ENCODE results near the gene TASL.

GRCh38 chrX:30538271-30538670 lies 39.3 kb downstream of the TASL start:
- TF ChIP-seq CTCF (IDR thresholded peaks at IDR 0.05; ENCODE audit: control extremely low read depth in 1 of 3, insufficient read depth in 1 of 3, low read depth in 1 of 3, low read length in 3 of 3) = no peak
- no peak for TF ChIP-seq KDM4A (IDR thresholded peaks at IDR 0.05; ENCODE audit: low read depth, low read length, severe bottlenecking)
- no peak for TF ChIP-seq CEBPB (IDR thresholded peaks at IDR 0.05; ENCODE audit: low read depth, low read length)
- TF ChIP-seq TAF1 (IDR thresholded peaks at IDR 0.05; ENCODE audit: low read depth, low read length) = no peak
- TF ChIP-seq NRF1 (IDR thresholded peaks at IDR 0.05; ENCODE audit: low read depth, low read length) = no peak
- no peak for TF ChIP-seq EGR1 (IDR thresholded peaks at IDR 0.05; ENCODE audit: borderline replicate concordance, low read depth, low read length)
- no peak for TF ChIP-seq CREB1 (IDR thresholded peaks at IDR 0.05)
- no peak for TF ChIP-seq POLR2AphosphoS5 (IDR thresholded peaks at IDR 0.05; ENCODE audit: low read depth, low read length)
- no peak for TF ChIP-seq SP4 (IDR thresholded peaks at IDR 0.05; ENCODE audit: low read length)
- TF ChIP-seq E2F6 (IDR thresholded peaks at IDR 0.05) = no peak
